HG03520 (cell line): ENCODE measurements around the gene LGI2.

Source experiments
- ATAC-seq: cut with Tn5 transposase; IDR thresholded peaks from one replicate; pipeline ENCODE4 v1.9.1; 2021; ENCODE audit warnings: mild to moderate bottlenecking, moderate library complexity; ENCODE audit not compliant: unreplicated experiment

The LGI2 gene

GRCh38 chr4:24999392-25000089 is 31.2 kb downstream of the LGI2 start:
- no peak for ATAC-seq

DNA sequence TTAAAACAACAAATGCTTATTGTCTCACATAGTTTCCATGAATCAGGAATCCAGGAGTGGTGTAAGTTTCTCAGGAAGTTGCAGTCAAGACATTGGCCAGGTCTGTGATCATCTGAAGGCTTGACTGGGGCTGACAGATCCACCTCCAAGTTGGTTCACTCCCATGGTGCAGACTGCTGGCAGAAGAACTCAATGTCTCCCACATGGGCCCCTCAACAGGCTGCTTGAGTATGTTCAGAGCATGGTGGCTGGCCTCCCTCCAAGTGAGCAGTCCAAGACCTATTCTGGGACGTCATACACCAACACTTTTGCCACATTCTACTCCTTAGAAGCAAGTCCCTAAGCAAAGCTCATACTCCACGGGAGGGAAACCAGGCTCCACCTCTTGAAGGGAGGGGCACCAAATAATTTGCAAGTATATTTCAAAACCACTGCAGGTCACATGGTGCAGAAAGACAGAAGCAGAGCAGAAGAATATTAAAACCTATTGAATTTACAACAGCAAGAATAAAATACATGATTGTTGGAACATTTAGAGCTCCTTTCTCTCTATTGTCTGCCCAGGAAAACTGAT is 35.3 kb downstream of the LGI2 start:
- ATAC-seq = no peak

GRCh38 chr4:24993551-24994080 is 37.1 kb downstream of the LGI2 start:
- ATAC-seq = no peak

GRCh38 chr4:24992968-24993367 is 37.8 kb downstream of the LGI2 start:
- ATAC-seq = no peak

DNA sequence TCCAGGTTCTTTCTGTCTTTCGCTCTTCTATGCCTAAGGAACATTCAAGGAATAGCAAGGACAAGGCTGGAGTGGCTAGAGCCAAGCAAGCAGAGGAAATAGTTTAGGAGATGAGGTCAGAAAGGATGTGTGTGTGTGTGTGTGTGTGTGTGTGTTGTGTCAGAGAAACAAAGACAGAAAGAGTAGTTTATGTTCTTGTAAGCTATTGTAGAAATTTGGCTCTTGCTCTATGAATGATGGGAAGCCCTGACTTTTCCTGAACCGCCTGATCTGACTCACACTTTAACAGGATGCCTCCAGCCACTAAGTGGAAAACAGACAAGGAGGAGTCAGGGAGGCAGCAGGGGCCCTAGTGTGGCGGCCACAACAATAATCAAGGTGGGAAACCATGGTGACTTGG is 39.7 kb downstream of the LGI2 start:
- no peak for ATAC-seq

GRCh38 chr4:24989327-24989726 is 41.4 kb downstream of the LGI2 start:
- no peak for ATAC-seq

GRCh38 chr4:24988776-24989175 is 42.0 kb downstream of the LGI2 start:
- no peak for ATAC-seq

GRCh38 chr4:24984602-24985532 is 45.9 kb downstream of the LGI2 start:
- ATAC-seq = no peak

DNA sequence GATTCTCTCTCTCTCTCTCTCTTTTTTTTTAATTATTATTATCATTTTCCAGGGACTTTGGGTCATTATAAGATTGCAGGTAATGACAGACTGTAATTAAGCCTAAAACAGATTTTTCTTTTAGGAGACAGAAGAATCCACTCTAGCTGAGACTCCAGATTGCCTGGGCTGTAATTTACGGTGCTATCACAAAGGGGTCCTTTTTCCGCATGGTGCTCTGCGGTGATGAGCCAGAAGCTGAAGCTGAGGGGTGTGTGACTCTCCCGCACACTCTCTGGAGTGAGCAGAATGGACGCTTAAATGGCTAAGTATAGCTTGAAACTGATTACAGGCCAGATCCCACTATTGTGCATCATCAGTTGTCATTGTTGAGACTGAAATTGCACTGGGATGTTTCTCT is 50.0 kb downstream of the LGI2 start:
- no peak for ATAC-seq

- ATAC-seq = peak; percentile 78
Measured at GRCh38 chr4:24980064-24980690, 50.6 kb downstream of the LGI2 start.

DNA sequence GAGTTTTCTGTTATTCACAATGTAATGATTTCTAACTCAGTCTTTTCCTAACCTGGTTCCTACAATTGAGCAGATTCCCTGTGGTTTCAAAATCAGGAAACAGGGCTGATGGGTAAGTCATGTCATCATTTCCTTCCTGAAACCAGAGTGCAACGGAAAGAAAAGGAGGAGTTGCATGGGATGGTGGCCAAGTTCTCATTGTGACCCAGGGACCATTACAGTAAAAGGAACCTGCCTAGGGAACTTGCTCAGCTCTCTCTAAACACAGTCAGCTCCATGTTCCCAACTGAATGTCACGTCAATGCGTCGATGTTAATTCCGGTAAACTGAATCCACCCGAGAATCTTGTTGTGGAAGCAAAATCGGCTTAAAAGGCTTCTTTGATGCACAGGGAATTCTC is 51.2 kb downstream of the LGI2 start:
- no peak for ATAC-seq

- ATAC-seq = no peak
Measured at GRCh38 chr4:24978291-24979075, 52.3 kb downstream of the LGI2 start.

GRCh38 chr4:24975510-24975909 is 55.2 kb downstream of the LGI2 start:
- ATAC-seq = no peak

DNA sequence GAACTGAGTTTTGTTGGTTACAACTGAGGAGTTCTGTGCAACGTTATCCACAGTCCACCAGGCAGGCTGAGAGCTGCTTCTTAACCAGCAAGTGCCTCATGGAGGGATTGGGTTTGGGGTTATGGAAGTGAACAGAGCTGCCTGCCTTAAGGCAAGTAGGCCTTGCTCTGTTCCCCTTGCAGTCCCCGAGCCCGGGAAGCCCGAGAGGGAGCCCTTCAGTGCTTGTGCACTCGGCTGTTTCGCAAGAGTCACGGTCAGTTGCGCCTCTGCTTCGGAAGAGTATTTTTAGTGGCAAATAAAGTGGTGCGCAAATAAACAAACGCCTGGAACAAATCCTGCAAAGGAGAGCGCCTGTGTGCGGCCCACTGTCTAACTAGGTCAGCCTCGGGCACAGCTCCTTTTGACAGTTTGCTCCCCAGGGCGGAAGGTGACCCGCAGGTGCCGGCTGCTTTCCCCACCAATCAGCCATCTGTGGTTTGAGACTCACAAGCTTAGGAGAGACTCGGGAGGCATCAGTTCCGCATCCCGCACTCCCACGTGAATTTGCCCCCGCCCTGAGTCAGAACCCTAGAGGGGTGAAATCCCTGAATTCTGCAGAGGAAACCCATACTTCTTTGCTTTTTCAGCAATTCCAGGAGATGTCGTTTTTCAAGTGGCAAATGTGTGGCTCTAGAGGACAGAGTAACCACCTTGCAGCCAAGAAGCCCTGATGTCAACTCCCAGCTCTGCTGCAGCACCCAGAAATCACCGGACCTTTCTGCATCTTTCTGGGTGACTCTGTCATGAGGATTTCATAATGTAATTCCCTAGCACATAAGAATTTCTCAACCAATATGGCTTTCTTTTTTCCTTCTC is 56.8 kb downstream of the LGI2 start:
- no peak for ATAC-seq

DNA sequence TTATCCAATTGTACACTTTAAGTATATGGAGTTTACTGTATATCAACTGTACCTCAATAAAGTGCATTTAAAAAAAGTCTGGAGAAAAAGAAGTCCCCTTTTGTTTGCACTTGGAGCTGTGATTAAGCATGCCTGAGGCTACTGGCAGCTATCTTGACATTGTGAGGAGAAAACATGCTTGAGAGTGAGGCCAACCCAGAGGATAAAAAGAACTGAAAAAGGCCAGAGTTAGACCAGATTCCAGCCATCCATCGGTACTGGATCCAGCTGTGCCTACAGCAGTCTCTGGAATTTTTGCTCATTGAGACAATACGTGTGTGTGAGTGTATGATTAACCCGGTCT is 57.4 kb downstream of the LGI2 start:
- ATAC-seq = no peak

- ATAC-seq = no peak
Measured at GRCh38 chr4:24971192-24971591, 59.6 kb downstream of the LGI2 start.

DNA sequence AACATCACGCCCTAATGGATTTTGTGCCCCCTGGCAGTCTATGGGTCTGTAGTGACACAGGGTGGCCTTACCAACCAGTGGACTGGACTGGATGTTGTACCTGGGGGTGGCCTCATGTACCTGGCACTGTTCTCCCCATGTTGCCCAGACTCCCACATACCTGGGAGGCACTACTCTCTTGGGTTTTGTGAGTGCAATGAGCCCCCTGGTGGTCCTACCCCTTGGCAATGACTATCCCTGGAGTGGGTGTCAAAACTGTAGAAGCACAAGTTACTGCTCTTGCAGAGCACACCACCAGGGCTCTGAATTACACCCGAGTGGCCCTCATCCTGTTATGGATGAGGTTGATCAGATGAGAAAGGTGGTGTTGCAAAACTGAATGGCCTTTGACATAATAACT is 60.1 kb downstream of the LGI2 start:
- no peak for ATAC-seq

GRCh38 chr4:24970191-24970590 is 60.6 kb downstream of the LGI2 start:
- no peak for ATAC-seq

DNA sequence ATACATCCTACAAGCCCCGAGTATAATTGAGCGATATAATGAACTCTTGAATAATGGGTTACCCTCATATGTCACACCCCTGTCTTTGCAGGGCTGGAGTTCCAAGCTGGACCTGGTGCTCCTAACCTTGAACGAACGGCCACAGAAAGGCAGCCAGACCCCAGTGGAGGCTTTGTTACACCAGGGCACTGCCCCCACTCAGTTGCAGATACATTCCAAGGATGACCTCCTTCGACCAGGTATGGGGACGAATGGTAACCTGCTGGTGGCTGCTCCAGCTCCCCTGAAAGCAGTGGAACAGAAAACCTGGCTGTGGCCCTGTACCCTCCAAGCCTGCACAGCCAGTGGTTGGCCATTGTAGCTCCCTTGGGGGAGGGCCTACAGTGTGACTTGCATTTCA is 61.3 kb downstream of the LGI2 start:
- no peak for ATAC-seq

- no peak for ATAC-seq
Measured at GRCh38 chr4:24968992-24969391, 61.8 kb downstream of the LGI2 start.
